ENCODE measurements around the gene ATP5MC2. TPM values are rescaled to one million over a fixed set of nuclear protein-coding genes. Genes with fewer than 3 reads are reported as not detected.
"Not testable (repeated sequence)": the region's sequence is repeated elsewhere in the genome, so short reads cannot be mapped to it uniquely, and the experiment has no call there.

ATP5MC2 gene
- total RNA-seq (2014; rRNA removed; shearing (Covaris generic)), result 273 and 358 TPM in 2 replicates

DNA sequence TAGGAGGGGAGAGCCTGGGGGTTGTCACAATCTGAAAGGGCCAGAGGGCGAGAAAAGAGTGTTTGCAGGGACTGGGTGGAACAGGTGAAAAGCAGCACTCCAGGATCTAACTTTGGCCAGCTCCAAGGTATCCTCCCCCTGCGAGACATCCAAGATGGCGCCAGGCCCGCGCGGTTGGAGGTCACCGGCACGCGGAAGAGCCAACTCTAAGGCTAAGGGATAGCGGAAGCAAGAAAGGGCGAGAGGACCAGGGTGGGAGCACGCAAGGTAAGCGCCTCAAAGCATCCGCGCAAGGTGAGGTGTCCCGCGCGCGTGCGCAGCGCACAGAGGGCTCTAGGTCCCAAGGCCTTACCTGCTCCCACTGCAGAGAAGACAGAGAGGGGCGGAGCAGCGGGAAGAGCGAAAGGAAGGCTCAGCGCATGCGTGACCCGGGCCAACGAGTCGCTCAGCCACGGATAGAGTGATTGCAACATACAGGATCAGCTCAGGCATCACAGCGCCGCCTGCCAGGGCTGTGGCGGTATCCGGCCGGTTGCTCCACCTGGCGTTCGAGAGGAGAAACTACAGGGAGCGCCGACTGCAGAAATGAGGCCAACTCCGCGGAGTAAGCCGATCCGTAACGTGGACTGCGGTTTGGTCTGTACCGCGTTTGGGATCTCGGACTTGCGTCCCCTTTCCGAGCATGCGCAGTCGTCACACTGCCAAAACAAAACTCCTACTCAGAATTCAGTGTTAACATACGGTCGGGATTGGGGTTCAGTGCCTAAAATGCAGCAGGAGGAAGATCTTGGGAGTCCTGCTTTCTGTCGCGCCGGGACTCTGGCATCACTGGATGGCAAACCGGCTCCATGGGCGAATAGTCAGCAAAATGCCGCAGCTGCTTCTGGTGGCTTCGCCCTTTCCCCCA is at the start of gene ATP5MC2:
ATP5MC2 (minus strand) TSS at position 383 of the 907 bp plus-strand sequence. CDS start 3,469 bp downstream, outside the sequence.
- peak within 1 kb of the TSS; percentile 64 for H3K4me3 ChIP-seq
- peak; percentile 97 to 98 for DNase-seq (ENCODE audit: low read depth in 1 of 2, low spot score in 2 of 2)
- peaks cover 38% of the 10 kb centered on the region for H3K36me3 ChIP-seq
- H3K27ac ChIP-seq, result peak within 1 kb of the TSS; percentile 44
- H3K9me3 ChIP-seq (replicated peaks), result no peaks in the 10 kb centered on the region
- peaks cover 11% of the 10 kb centered on the region for H3K4me1 ChIP-seq (replicated peaks)
- H3K27me3 ChIP-seq (replicated peaks), result peaks cover 8% of the 10 kb centered on the region; the same call in 1 of the 2 replicates

DNA sequence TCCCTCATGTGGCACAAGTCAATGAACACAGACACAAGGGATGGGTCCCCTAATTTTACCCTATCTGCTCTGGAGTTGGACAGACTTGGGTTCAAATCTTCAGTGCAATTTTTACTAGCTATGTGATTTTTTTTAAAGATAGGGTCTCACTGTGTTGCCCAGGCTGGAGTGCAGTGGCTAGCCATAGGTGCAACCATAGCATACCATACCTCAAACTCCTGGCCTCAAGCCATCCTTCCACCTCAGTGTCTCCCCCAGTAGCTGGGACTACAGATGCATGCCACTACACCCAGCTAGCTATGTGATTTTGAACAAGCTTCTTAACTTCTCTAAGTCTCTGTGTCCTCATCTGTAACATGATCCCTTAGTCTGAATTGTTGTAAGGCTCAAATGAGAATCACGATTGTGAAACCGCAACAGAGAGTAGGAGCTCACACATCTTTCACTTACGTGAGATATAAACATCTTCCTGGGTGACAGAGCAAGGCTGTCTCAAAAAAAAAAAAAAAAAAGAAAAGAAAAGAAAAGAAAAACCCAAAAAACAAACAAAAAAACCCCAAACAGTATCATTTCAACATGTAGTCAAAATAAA is 46.7 kb upstream of the ATP5MC2 start:
- Histone ChIP-seq H3K4me1 (replicated peaks) (peaks cover 15% of the 10 kb centered on the region), H3K27ac (no peak overlapping the region), H3K4me3 (no peak overlapping the region), H3K27me3 (replicated peaks) (no peaks in the 10 kb centered on the region), H3K36me3 (peaks cover 10% of the 10 kb centered on the region; the same call in 1 of the 2 replicates), H3K9me3 (replicated peaks) (no peaks in the 10 kb centered on the region)
- DNase-seq (ENCODE audit: low read depth in 1 of 2, low spot score in 2 of 2), result no peak

GRCh38 chr12:53720946-53721345 is 45.1 kb upstream of the ATP5MC2 start:
- no peak for DNase-seq (ENCODE audit: low read depth in 1 of 2, low spot score in 2 of 2)
- Histone ChIP-seq H3K36me3 (peaks cover 10% of the 10 kb centered on the region; the same call in 1 of the 2 replicates), H3K27me3 (replicated peaks) (no peaks in the 10 kb centered on the region), H3K27ac (no peak overlapping the region), H3K9me3 (replicated peaks) (no peaks in the 10 kb centered on the region), H3K4me3 (no peak overlapping the region), H3K4me1 (replicated peaks) (peaks cover 5% of the 10 kb centered on the region)

DNA sequence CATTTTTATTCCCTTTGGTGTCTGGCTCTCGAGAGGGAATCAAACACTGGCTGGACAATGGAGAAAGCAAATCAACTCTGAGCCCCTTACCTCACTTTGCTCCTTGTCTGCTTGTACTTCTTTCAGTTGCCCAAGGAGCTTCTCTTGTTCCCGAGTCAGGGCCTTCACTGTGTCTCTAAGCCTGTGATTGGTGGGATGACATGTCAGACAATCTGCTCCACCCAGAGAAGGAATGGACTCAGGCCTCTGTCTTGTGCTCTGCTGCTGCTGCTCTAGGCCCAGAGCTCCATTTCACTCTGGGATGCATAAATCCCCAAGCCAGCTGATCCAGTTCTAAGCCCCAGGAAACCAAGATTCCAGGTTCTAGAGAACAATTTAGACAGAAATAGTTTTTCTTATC is 43.8 kb upstream of the ATP5MC2 start:
- H3K4me3 ChIP-seq, result no peak overlapping the region
- no peak for DNase-seq (ENCODE audit: low read depth in 1 of 2, low spot score in 2 of 2)
- no peak overlapping the region for H3K27ac ChIP-seq
- H3K27me3 ChIP-seq (replicated peaks), result no peaks in the 10 kb centered on the region
- H3K9me3 ChIP-seq (replicated peaks), result no peaks in the 10 kb centered on the region
- H3K4me1 ChIP-seq (replicated peaks), result no peaks in the 10 kb centered on the region
- peaks cover 6% of the 10 kb centered on the region; the same call in 1 of the 2 replicates for H3K36me3 ChIP-seq

GRCh38 chr12:53718567-53718966 is 42.7 kb upstream of the ATP5MC2 start:
- not testable (repeated sequence) for H3K27ac ChIP-seq; H3K4me1 ChIP-seq (replicated peaks); H3K36me3 ChIP-seq; DNase-seq (ENCODE audit: low read depth in 1 of 2, low spot score in 2 of 2); H3K27me3 ChIP-seq (replicated peaks); H3K9me3 ChIP-seq (replicated peaks); H3K4me3 ChIP-seq

- no peak for DNase-seq (ENCODE audit: low read depth in 1 of 2, low spot score in 2 of 2)
- H3K4me1 ChIP-seq (replicated peaks), result no peaks in the 10 kb centered on the region
- H3K36me3 ChIP-seq, result peaks cover 2% of the 10 kb centered on the region; the same call in 1 of the 2 replicates
Measured at GRCh38 chr12:53717319-53717718, 41.4 kb upstream of the ATP5MC2 start.

GRCh38 chr12:53714004-53714403 is 38.1 kb upstream of the ATP5MC2 start:
- peaks cover 2% of the 10 kb centered on the region; the same call in 1 of the 2 replicates for H3K36me3 ChIP-seq
- H3K9me3 ChIP-seq (replicated peaks), result no peaks in the 10 kb centered on the region
- DNase-seq (ENCODE audit: low read depth in 1 of 2, low spot score in 2 of 2), result no peak
- H3K27ac ChIP-seq, result no peak overlapping the region
- no peaks in the 10 kb centered on the region for H3K4me1 ChIP-seq (replicated peaks)
- H3K27me3 ChIP-seq (replicated peaks), result 0 out of 2 replicates have a peak, but pooled peaks cover 3% of the 10 kb centered on the region
- H3K4me3 ChIP-seq, result no peak overlapping the region

More at GRCh38 chr12:53717319-53717718, 41.4 kb upstream of the ATP5MC2 start:
- H3K27ac ChIP-seq, result no peak overlapping the region
- H3K9me3 ChIP-seq (replicated peaks), result no peaks in the 10 kb centered on the region
- H3K27me3 ChIP-seq (replicated peaks), result no peaks in the 10 kb centered on the region
- no peak overlapping the region for H3K4me3 ChIP-seq

GRCh38 chr12:53713516-53713915 is 37.6 kb upstream of the ATP5MC2 start:
- Histone ChIP-seq H3K9me3 (replicated peaks) (no peaks in the 10 kb centered on the region), H3K4me1 (replicated peaks) (no peaks in the 10 kb centered on the region), H3K36me3 (peaks cover 2% of the 10 kb centered on the region; the same call in 1 of the 2 replicates), H3K27ac (no peak overlapping the region), H3K4me3 (no peak overlapping the region), H3K27me3 (replicated peaks) (peaks cover 6% of the 10 kb centered on the region; the same call in 1 of the 2 replicates)
- DNase-seq (ENCODE audit: low read depth in 1 of 2, low spot score in 2 of 2), result no peak

DNA sequence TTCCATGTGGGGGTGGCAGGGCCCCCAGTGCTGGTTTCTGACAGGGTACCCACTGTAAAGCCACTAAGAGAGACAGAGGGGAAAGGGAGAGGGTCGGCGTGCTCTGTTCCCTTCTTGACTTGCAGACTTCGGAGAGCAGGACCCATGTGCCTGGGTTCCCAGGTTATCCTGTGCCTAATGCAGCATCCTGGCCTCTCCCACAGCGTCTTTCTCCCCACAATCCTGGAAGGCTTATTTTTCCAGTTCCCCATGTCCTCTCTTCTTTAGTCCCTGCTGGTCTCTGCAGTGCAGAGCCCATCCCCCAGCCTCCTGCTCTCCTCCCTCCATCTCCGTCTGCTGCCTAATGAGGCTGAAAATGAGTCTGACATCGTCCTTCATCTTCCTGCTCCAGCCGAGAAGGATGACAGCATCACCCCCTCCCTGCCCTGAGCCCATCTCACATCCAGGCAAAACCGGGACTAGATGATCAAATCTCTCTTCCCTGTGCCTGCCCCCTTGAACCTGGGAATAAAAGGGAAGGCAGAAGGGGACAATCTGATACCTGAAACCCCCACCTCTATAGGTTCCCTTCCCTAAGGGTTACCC is 36.3 kb upstream of the ATP5MC2 start:
- Histone ChIP-seq H3K36me3 (peaks cover 2% of the 10 kb centered on the region; the same call in 1 of the 2 replicates), H3K9me3 (replicated peaks) (no peaks in the 10 kb centered on the region), H3K27ac (no peak overlapping the region), H3K27me3 (replicated peaks) (peaks cover 9% of the 10 kb centered on the region), H3K4me1 (replicated peaks) (no peaks in the 10 kb centered on the region), H3K4me3 (no peak overlapping the region)
- no peak for DNase-seq (ENCODE audit: low read depth in 1 of 2, low spot score in 2 of 2)

DNA sequence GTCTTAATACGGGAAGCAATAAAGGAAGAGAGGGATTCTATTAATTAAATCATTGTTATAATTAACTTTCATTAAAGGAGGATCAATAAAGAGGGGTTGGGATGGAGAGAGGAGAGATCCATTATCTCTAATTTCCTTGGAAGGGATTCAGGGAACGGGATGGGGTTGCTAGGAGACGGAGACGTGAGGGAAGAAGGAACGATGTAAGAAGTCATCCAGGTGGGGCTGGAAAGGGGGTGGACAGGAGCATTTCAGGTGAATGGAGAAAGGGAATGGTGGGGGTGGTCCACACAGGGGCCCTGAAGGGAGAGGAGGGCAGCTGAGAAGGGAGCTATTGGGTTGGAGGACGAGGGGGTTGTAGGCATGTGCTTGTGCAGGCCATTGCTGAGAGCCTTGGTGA is 34.2 kb upstream of the ATP5MC2 start:
- peaks cover 2% of the 10 kb centered on the region; the same call in 1 of the 2 replicates for H3K36me3 ChIP-seq
- peaks cover 14% of the 10 kb centered on the region for H3K27me3 ChIP-seq (replicated peaks)
- no peak overlapping the region for H3K4me3 ChIP-seq
- no peaks in the 10 kb centered on the region for H3K4me1 ChIP-seq (replicated peaks)
- DNase-seq (ENCODE audit: low read depth in 1 of 2, low spot score in 2 of 2), result no peak
- H3K9me3 ChIP-seq (replicated peaks), result no peaks in the 10 kb centered on the region
- no peak overlapping the region for H3K27ac ChIP-seq

GRCh38 chr12:53709671-53710070 is 33.8 kb upstream of the ATP5MC2 start:
- Histone ChIP-seq H3K4me3 (no peak overlapping the region), H3K27me3 (replicated peaks) (peaks cover 14% of the 10 kb centered on the region), H3K27ac (no peak overlapping the region), H3K36me3 (peaks cover 2% of the 10 kb centered on the region; the same call in 1 of the 2 replicates), H3K9me3 (replicated peaks) (no peaks in the 10 kb centered on the region), H3K4me1 (replicated peaks) (no peaks in the 10 kb centered on the region)
- DNase-seq (ENCODE audit: low read depth in 1 of 2, low spot score in 2 of 2), result no peak

- DNase-seq (ENCODE audit: low read depth in 1 of 2, low spot score in 2 of 2), result no peak
- H3K4me3 ChIP-seq, result no peak overlapping the region
- H3K36me3 ChIP-seq, result no peaks in the 10 kb centered on the region
- no peak overlapping the region for H3K27ac ChIP-seq
- H3K27me3 ChIP-seq (replicated peaks), result peaks cover 26% of the 10 kb centered on the region
- no peaks in the 10 kb centered on the region for H3K9me3 ChIP-seq (replicated peaks)
- no peaks in the 10 kb centered on the region for H3K4me1 ChIP-seq (replicated peaks)
Measured at GRCh38 chr12:53706080-53706479, 30.2 kb upstream of the ATP5MC2 start.

DNA sequence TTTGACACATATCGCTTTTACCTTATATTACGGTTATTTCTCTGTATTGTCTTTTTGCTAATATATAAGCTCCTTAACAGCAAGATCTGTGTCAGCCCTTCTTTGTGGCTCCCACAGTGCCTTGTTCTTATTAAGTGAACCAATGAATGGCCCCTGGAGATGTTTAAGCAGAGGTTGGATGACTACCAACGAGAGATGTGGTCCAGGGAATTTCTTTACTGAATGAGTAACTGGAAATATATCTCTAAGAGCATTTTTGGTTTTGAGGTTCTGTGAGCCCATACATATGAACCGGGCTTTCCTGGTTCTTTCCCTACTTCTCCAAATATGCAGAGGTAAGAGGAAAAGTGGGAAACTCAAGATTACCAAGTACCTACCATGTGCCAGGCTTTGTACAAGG is 27.9 kb upstream of the ATP5MC2 start:
- Histone ChIP-seq H3K27me3 (replicated peaks) (peaks cover 44% of the 10 kb centered on the region), H3K27ac (no peak overlapping the region), H3K4me1 (replicated peaks) (no peaks in the 10 kb centered on the region), H3K4me3 (no peak overlapping the region), H3K9me3 (replicated peaks) (no peaks in the 10 kb centered on the region), H3K36me3 (no peaks in the 10 kb centered on the region)
- no peak for DNase-seq (ENCODE audit: low read depth in 1 of 2, low spot score in 2 of 2)
